BE2C (cell line): ENCODE results near the gene HSD3B1.

Experiments used
- DNase-seq: peaks from one replicate; pipeline ENCODE4 v3.0.0-alpha.2; 2020
- H3K27me3 ChIP-seq: fragments of 250-450 bp; sonication (Bioruptor Pico); 2 replicates; pipeline ENCODE4 v1.5.1; 2020; ENCODE audit warnings: mild to moderate bottlenecking
- H3K36me3 ChIP-seq: fragments of 250-450 bp; sonication (Bioruptor Pico); 2 replicates; pipeline ENCODE4 v1.5.1; 2020; ENCODE audit warnings: mild to moderate bottlenecking
- H3K4me1 ChIP-seq: fragments of 250-450 bp; sonication (Bioruptor Pico); 2 replicates; pipeline ENCODE4 v1.5.1; 2020
- H3K4me3 ChIP-seq: 2 replicates; pipeline ENCODE4 v1.5.1; 2011; ENCODE audit warnings: low read depth, low read length
- H3K9me3 ChIP-seq: fragments of 250-450 bp; sonication (Bioruptor Pico); 2 replicates; pipeline ENCODE4 v1.5.1; 2020
- CTCF ChIP-seq: IDR thresholded peaks from 2 replicates; pipeline ENCODE4 v1.5.1; 2012; ENCODE audit warnings: mild to moderate bottlenecking, low read depth, low read length

The HSD3B1 gene

GRCh38 chr1:119475866-119476439 is 31.1 kb upstream of the HSD3B1 start:
- Histone ChIP-seq H3K4me1 (no peaks in the 10 kb centered on the region), H3K36me3 (no peaks in the 10 kb centered on the region), H3K9me3 (no peaks in the 10 kb centered on the region), H3K27me3 (no peaks in the 10 kb centered on the region), H3K4me3 (no peak overlapping the region)
- TF ChIP-seq CTCF: peak; percentile 59
- DNase-seq: peak; percentile 28

GRCh38 chr1:119477710-119478109 is 29.3 kb upstream of the HSD3B1 start:
- Histone ChIP-seq H3K4me3 (no peak overlapping the region), H3K27me3 (no peaks in the 10 kb centered on the region), H3K4me1 (no peaks in the 10 kb centered on the region), H3K36me3 (no peaks in the 10 kb centered on the region), H3K9me3 (no peaks in the 10 kb centered on the region)
- no peak for DNase-seq
- TF ChIP-seq CTCF: no peak

- no peaks in the 10 kb centered on the region for H3K36me3 ChIP-seq
- H3K4me1 ChIP-seq: no peaks in the 10 kb centered on the region
- H3K9me3 ChIP-seq: no peaks in the 10 kb centered on the region
- no peak for TF ChIP-seq CTCF
- no peak overlapping the region for H3K4me3 ChIP-seq
- DNase-seq: no peak
- H3K27me3 ChIP-seq: no peaks in the 10 kb centered on the region
Measured at GRCh38 chr1:119480175-119480574, 26.8 kb upstream of the HSD3B1 start.

GRCh38 chr1:119481951-119482350 is 25.1 kb upstream of the HSD3B1 start:
- no peaks in the 10 kb centered on the region for H3K9me3 ChIP-seq
- H3K27me3 ChIP-seq: no peaks in the 10 kb centered on the region
- no peak for TF ChIP-seq CTCF
- no peaks in the 10 kb centered on the region for H3K36me3 ChIP-seq
- no peaks in the 10 kb centered on the region for H3K4me1 ChIP-seq
- no peak overlapping the region for H3K4me3 ChIP-seq
- no peak for DNase-seq

- no peak for TF ChIP-seq CTCF
- no peaks in the 10 kb centered on the region for H3K4me1 ChIP-seq
- H3K4me3 ChIP-seq: no peak overlapping the region
- no peaks in the 10 kb centered on the region for H3K27me3 ChIP-seq
- H3K36me3 ChIP-seq: no peaks in the 10 kb centered on the region
- no peaks in the 10 kb centered on the region for H3K9me3 ChIP-seq
- DNase-seq: no peak
Measured at GRCh38 chr1:119482517-119483425, 24.2 kb upstream of the HSD3B1 start.

- TF ChIP-seq CTCF: no peak
- Histone ChIP-seq H3K4me1 (no peaks in the 10 kb centered on the region), H3K27me3 (no peaks in the 10 kb centered on the region), H3K4me3 (no peak overlapping the region), H3K9me3 (no peaks in the 10 kb centered on the region), H3K36me3 (no peaks in the 10 kb centered on the region)
- DNase-seq: no peak
Measured at GRCh38 chr1:119483441-119484200, 23.4 kb upstream of the HSD3B1 start.
